ES-I3 (cell line): Measurements from ENCODE around the gene TMED10.
"Not testable (repeated sequence)": the region's sequence is repeated elsewhere in the genome, so short reads cannot be mapped to it uniquely, and the experiment has no call there.

ENCODE experiments used
- H3K36me3 ChIP-seq: 2 replicates; pipeline ENCODE4 v1.6.1; 2013; ENCODE audit warnings: mild to moderate bottlenecking, low read length, control low read depth, moderate library complexity; ENCODE audit not compliant: insufficient read depth
- H3K4me1 ChIP-seq: 2 replicates; pipeline ENCODE4 v1.6.1; 2013; ENCODE audit warnings: mild to moderate bottlenecking, control low read depth, low read length; ENCODE audit not compliant: insufficient read depth
- H3K9ac ChIP-seq: 2 replicates; pipeline ENCODE4 v1.6.1; 2013; ENCODE audit warnings: low read depth, mild to moderate bottlenecking, low read length, moderate library complexity
- H3K9me3 ChIP-seq: 2 replicates; pipeline ENCODE4 v1.6.1; 2013; ENCODE audit warnings: mild to moderate bottlenecking, low read length, moderate library complexity; ENCODE audit not compliant: control insufficient read depth, insufficient read depth

The TMED10 gene

DNA sequence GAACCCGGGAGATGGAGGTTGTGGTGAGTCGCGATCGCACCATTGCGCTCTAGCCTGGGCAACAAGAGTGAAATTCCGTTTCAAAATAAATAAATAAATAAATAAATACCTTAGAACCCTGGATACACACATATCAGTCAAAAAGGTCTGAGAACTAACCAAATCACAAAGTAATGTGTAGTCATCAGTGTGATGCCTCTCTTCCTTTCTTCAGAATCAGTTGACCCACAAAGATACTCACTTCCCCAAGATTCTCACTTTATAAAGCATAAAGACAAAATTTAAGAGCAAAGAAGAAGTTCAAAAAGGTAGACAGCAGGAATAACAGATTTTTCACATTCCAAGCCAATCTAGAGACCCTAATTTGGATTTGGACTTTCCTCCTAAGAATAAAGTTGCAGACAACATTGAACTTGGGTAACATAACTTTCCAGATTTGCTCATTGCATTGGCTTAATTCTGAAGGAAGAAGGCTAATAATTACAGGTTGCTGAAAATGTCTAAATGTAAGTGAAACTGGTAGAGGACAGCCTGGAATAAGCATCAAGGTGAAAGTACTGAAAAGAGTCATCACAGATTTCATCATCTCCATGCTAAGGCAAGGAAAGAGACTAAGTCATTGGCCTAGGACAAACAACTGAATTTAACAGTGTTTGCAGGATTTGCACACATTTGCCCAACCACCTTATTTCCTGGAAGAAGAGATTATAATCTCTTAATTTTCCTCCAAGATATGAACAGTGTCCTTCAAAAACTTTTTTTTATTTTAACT, 17.4 kb downstream of the TMED10 start:
- Histone ChIP-seq H3K4me1 (peaks cover 8% of the 10 kb centered on the region), H3K9ac (no peak overlapping the region), H3K36me3 (no peaks in the 10 kb centered on the region), H3K9me3 (no peaks in the 10 kb centered on the region)

DNA sequence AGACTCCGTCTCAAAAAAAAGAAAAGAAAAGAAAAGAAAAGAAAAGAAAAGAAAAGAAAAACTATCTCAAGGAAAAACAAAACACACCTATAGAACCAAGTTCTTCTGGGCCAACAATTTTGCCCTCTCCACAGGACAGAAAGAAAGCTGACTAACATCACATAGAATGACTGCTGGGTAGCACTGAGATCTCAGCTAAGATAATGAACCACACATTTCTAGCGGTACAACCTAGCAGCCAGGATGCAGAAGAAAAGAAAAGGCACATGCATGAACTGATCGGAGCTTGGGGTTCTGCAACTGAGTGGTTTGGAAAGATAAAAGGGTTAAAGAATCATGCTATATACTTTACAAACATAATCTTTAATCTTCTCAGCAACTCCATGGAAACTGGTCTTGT, 19.5 kb downstream of the TMED10 start:
- no peaks in the 10 kb centered on the region for H3K36me3 ChIP-seq
- H3K9ac ChIP-seq = no peak overlapping the region

DNA sequence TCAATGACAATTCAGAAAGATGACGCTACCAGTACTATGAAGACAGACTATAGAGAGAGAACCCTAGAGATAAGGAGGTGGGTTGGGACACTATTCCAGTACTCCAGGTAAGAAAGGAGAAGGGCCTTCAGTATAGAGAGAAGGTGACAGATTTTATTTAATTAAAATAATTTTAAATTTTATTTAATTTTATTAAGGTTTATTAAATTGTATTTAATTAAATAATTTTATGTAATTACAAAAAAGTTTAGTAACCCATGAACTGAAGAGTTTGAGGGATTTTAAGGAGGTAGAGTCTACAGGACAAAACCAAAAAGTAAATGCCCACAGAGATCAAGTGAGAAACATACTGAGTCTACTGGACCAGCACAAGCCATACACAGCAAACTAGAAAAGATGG, 20.3 kb downstream of the TMED10 start:
- no peaks in the 10 kb centered on the region for H3K9me3 ChIP-seq
- H3K9ac ChIP-seq = no peak overlapping the region
- H3K4me1 ChIP-seq = peaks cover 8% of the 10 kb centered on the region
- H3K36me3 ChIP-seq = no peaks in the 10 kb centered on the region

More for the DNA sequence above, 19.5 kb downstream of the TMED10 start:
- Histone ChIP-seq H3K4me1 (peaks cover 8% of the 10 kb centered on the region), H3K9me3 (no peaks in the 10 kb centered on the region)

DNA sequence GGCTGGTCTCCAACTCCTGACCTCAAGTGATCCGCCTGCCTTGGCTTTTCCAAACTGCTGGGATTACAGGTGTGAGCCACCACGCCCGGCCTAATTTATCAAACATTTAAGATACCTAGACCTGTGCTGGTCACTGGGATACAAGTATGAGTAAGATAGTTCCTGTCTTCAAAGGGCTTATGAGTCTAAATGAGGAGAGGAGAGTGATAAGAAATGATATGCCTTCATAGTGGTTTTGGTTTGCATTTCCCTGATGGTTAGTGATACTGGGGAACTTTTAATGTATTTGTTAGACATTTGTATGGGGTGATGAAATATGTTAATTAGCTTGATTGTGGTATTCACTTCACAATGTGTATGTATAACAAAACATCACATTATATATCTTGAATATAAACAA, 21.2 kb downstream of the TMED10 start:
- Histone ChIP-seq H3K9ac (no peak overlapping the region), H3K4me1 (peaks cover 6% of the 10 kb centered on the region), H3K36me3 (no peaks in the 10 kb centered on the region), H3K9me3 (no peaks in the 10 kb centered on the region)

DNA sequence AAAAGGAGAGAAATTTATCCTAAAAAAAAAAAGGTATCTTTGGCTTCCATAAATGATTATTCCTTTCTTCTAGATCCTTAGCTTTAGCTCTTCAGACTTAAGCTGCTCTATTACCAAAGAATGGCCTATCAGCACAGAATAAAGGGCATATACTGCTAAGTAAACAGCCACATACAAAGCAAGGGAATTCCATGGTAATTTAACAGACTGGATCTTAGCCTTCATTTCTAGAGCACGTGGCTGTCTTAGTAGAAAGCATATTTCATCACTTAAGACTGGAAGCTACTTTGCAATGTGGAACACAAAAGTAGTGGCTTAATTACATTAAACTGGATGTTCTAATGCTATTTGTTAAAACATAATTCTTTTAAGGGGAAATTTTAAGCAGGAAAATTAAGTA, 23.1 kb downstream of the TMED10 start:
- Histone ChIP-seq H3K4me1 (peaks cover 3% of the 10 kb centered on the region; the same call in 1 of the 2 replicates), H3K36me3 (no peaks in the 10 kb centered on the region), H3K9me3 (no peaks in the 10 kb centered on the region), H3K9ac (no peak overlapping the region)

DNA sequence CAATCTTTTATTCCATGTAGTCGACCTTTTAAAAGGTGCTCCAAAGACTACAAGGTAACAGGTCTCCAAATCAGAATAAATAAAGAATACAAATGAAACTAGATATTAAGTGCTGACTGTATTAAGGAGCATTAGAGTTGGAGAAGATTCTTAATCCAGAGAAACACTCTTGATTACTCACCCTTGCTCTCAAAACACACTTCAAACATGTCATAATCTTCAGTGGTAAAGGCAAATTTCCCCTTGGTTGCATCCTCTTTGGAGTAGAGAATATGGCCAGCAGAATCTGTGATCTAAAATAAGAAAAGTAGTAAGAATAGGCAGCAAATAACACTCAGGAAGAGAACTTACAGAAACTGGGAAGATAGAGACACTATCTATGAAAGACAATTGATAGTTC, 24.6 kb downstream of the TMED10 start:
- Histone ChIP-seq H3K36me3 (no peaks in the 10 kb centered on the region; the same call in 1 of the 2 replicates), H3K9me3 (no peaks in the 10 kb centered on the region), H3K9ac (no peak overlapping the region), H3K4me1 (peaks cover 7% of the 10 kb centered on the region)

DNA sequence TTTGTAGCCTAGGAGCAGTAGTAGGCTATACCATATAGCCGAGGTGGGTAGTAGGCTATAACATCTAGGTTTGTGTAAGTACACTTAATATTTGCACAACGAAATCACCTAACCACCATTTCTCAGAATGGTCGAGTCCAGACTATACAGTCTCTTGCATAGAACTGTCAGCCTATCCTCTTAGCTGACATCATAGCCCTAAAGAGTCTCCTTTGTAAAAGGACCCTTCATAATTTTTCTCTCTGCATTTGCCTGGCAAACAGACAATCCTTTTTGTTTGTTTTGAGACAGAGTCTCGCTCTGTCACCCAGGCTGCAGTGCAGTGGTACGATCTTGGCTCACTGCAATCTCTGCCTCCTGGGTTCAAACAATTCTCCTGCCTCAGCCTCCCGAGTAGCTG, 25.8 kb downstream of the TMED10 start:
- not testable (repeated sequence) for H3K9ac ChIP-seq, H3K9me3 ChIP-seq, H3K36me3 ChIP-seq, H3K4me1 ChIP-seq

DNA sequence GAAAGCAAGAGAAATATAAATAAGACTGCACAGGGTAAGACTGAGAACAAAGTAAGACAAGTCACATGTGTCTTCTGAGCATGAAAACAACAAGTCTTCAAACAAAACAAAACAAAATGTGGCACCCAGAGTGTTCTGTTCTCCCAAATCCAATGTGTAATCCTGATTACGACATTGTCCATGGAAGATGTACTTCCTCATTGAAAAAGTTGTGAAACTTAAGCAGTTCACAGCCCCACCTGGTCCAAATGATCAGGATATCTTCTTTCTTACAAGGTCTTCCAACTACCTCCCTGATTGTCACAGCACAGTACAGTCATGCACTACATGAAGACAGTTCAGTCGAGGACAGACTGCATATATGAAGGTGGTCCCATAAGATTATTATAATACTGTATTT, 26.3 kb downstream of the TMED10 start:
- Histone ChIP-seq H3K9ac (no peak overlapping the region), H3K36me3 (no peaks in the 10 kb centered on the region; the same call in 1 of the 2 replicates), H3K4me1 (peaks cover 7% of the 10 kb centered on the region), H3K9me3 (no peaks in the 10 kb centered on the region)

DNA sequence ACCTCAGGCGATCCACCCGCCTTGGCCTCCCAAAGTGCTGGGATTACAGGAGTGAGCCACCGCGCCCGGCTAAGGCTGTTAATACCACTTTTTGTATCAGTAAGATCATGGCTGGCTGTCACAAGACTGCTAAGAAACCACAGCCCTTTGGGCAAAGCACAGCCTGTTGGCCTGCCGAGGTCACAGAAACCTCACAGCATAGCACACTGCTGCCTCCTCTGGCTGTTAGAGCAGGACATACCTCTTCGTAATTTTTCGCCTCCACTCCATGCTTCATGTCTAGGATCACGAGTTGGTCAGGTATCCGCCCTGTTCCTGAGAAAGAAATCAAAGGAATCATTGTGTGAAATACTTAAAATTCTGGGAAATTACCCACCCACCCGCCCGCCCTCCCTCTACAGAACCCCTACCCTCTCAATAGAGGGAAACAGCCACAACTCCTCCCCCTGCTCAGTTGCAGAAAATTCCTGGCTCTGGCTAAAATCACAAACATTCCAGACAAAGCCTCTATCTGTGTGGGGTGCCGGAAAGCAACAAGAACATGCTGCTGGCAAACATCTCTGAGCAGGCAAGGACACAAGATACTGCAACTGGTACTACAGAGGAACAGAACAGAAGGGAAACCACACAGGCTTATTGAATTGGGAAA, 28.9 kb downstream of the TMED10 start:
- Histone ChIP-seq H3K4me1 (peaks cover 7% of the 10 kb centered on the region), H3K9ac (no peak overlapping the region), H3K36me3 (no peaks in the 10 kb centered on the region; the same call in 1 of the 2 replicates), H3K9me3 (no peaks in the 10 kb centered on the region)

DNA sequence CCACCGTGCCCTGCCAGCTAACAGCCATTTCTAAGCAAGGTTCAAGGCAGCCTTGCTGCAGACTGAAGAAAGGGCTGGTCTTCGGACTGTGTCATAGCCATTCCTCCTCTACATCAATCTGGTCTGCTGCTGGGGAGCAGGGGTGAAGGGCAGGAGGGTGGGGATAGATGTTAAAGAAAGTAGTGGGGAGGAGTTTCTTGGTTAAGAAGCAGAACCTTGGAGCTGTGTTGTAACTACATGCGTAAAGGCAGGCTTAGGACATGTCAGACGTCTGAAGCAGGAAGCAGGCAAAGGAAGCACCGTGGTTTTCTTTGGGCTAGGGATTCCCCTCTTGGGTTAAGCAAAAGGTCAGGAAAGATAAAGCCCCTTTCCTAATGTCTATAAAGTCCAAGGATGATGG, 31.5 kb downstream of the TMED10 start:
- H3K4me1 ChIP-seq = peaks cover 7% of the 10 kb centered on the region
- H3K9me3 ChIP-seq = no peaks in the 10 kb centered on the region
- H3K36me3 ChIP-seq = no peaks in the 10 kb centered on the region; the same call in 1 of the 2 replicates
- H3K9ac ChIP-seq = no peak overlapping the region

DNA sequence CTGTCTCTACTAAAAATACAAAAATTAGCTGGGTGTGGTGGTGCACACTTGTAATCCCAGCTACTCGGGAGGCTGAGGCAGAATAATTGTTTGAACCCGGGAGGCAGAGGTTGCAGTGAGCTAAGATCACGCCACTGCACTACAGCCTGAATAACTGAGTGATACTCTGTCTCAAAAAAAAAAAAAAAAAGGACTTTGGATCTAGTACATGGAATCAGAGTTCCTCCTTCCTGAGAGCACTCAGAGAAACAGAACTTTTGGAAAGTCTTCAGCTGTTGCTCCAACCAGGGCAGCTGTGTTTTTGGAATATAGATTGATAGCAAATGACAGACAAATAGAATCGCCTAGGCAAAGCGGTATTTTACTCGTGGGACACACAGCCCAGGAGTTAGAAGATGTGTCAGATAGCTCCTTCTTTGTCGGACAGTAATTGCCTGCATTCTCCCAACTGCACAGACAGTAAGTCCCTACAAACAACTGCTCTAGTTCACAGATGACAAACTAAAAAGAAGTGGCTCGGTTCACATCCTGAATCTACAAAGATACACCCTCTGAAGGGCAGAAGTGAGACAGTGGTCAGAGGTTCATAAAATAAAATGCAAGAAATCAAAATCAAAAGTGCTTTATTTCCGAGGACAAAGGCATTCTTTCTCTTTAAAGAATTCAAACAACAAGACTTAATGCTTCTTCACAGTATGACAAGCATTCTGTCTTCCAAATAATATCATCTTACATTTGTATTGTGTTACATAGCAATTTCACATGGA, 32.5 kb downstream of the TMED10 start:
- Histone ChIP-seq H3K9ac (no peak overlapping the region), H3K36me3 (no peaks in the 10 kb centered on the region; the same call in 1 of the 2 replicates), H3K4me1 (peaks cover 7% of the 10 kb centered on the region), H3K9me3 (no peaks in the 10 kb centered on the region)

DNA sequence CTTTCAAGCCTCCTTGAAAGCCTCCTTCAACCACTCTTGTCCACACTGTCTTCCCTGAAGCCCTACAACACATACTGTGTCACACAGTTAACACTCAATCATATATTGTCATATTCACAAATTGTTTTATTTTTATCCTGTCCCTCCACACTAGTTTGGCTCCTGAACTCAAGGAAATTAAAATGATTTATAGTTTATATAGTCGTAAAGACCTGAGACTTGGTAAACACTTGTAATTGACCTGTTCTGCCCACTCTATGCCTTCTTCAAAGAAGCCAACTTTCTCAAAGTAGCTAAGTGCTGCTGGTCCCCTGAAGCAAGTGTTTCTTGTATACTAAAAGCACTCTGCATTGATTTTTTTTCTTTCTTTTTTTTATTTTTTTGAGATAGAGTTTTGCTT, 33.9 kb downstream of the TMED10 start:
- Histone ChIP-seq H3K36me3 (no peaks in the 10 kb centered on the region; the same call in 1 of the 2 replicates), H3K9ac (no peak overlapping the region)

DNA sequence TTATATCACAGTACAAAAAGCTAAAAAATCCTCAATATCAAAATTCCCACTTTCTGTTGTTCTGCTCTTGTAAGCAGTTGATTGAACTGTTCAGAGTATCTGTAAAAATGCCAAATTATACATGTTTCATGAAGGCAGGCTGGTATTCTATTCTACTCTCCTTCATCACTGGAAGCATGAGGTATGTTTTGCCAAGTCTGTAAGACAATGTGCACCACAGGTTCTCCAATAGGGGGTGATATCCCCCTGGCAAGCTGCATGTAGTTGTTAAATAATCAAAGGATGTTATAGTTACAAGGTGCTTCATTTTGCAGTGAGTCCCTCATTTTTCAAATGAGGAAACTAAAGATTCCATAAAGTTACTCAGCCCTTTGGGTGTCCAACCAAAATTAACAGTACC, 34.4 kb downstream of the TMED10 start:
- Histone ChIP-seq H3K9me3 (no peaks in the 10 kb centered on the region), H3K36me3 (no peaks in the 10 kb centered on the region; the same call in 1 of the 2 replicates), H3K4me1 (no peaks in the 10 kb centered on the region), H3K9ac (no peak overlapping the region)

More for the DNA sequence above, 33.9 kb downstream of the TMED10 start:
- Histone ChIP-seq H3K4me1 (no peaks in the 10 kb centered on the region), H3K9me3 (no peaks in the 10 kb centered on the region)

DNA sequence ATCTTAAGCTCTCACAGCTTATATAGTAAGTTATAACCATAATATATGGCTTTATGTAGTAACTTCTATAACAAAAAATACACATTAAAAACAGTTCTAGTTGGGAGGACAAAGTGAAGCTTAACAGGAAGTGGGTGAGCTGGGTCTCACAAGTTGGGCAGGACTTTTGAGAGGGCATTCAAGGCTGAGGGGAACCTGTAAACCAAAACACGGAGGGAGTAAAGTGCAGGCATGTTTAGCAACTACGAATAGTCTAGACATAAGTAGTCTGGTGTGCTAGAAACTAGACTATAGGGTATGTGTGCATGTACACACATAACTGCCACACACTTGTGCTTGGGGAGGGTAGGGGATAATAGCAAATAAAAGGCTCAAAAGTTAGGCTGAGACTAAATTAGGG, 35.4 kb downstream of the TMED10 start:
- H3K9me3 ChIP-seq = no peaks in the 10 kb centered on the region
- H3K36me3 ChIP-seq = no peaks in the 10 kb centered on the region
- H3K9ac ChIP-seq = no peak overlapping the region
- no peaks in the 10 kb centered on the region for H3K4me1 ChIP-seq
